OCI-LY7 (cell line): ENCODE measurements around the gene RHOG.

Experiments used
- CTCF ChIP-seq: fragments of 200-600 bp; sonication (generic); conservative IDR thresholded peaks from 2 replicates; pipeline ENCODE4 v1.5.1; 2014; ENCODE audit warnings: mild to moderate bottlenecking, antibody characterized with exemption, low read length, moderate library complexity, mixed read lengths
- EZH2phosphoT487 ChIP-seq: fragments of 200-600 bp; sonication (generic); IDR thresholded peaks from 2 replicates; pipeline ENCODE4 v1.6.1; 2018; ENCODE audit warnings: low read depth, borderline replicate concordance, mild to moderate bottlenecking, mixed run types, antibody characterized with exemption, low read length, moderate library complexity, mixed read lengths

DNA sequence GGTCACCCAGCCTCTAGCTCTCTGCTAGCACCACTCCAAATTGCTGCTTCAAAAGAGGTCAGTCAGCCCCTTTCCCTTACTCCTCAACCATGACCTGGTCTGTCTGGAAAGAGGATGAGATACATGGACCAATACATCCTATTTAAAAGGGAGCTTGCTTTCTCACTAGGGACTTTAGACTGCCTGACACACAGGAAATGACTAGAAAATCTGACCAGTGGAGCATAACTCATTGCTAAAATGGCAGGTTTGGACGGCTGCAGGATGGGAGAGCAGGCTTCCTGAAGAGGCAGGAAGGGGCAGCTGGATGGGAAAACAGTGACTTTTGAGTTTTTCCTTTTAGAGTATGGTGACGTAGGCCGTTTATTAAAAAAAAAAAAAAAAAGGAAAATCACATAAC, 40.0 kb upstream of the RHOG start:
- TF ChIP-seq CTCF (no peak), EZH2phosphoT487 (no peak)
